Esophagus muscularis mucosa (tissue), 4 donors: Measurements from ENCODE around the gene PLPP6.

Experiments
- EP300 ChIP-seq: sonication (generic); formaldehyde crosslinking; IDR thresholded peaks from one replicate; pipeline ENCODE4 v1.6.1; 2017; ENCODE audit warnings: antibody characterized with exemption
- POLR2A ChIP-seq: fragments of 450-650 bp; IDR thresholded peaks from one replicate; pipeline ENCODE4 v1.6.1; 2017; ENCODE audit warnings: antibody characterized with exemption, moderate library complexity, mild to moderate bottlenecking, low read depth
- TF ChIP-seq, protein P1 (sequence below), 3 experiments: fragments of 200-600 bp in 2 of 3; fragments of 450-650 bp in 1 of 3; sonication (generic) in 2 of 3; IDR thresholded peaks; one replicate each; pipeline ENCODE4 v1.5.1; 2017 to 2019; ENCODE audit warnings: antibody characterized with exemption in 3 of 3, mild to moderate bottlenecking in 2 of 3, moderate library complexity in 1 of 3

DNA sequence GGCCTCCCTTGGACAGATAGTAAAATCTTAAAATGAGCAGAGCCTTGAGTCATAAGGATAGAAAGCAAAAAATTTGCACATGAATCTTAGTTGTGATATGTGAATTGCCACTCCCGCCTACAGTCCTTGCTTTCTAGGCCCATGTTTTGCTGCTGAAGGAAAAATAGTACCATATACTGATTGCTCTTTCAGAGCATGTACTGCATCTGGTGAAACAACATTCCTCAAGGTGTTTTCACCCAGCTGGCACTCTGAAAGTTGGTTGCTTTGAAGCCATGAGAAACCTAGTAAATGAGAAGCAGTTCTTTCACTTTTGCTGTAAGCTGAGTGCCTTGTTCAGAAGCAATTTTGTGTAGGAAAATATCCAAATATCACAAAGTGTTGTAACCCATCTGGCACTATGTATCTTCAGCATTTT lies 27.6 kb downstream of the PLPP6 start:
- TF ChIP-seq, protein P1, sequence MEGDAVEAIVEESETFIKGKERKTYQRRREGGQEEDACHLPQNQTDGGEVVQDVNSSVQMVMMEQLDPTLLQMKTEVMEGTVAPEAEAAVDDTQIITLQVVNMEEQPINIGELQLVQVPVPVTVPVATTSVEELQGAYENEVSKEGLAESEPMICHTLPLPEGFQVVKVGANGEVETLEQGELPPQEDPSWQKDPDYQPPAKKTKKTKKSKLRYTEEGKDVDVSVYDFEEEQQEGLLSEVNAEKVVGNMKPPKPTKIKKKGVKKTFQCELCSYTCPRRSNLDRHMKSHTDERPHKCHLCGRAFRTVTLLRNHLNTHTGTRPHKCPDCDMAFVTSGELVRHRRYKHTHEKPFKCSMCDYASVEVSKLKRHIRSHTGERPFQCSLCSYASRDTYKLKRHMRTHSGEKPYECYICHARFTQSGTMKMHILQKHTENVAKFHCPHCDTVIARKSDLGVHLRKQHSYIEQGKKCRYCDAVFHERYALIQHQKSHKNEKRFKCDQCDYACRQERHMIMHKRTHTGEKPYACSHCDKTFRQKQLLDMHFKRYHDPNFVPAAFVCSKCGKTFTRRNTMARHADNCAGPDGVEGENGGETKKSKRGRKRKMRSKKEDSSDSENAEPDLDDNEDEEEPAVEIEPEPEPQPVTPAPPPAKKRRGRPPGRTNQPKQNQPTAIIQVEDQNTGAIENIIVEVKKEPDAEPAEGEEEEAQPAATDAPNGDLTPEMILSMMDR (IDR thresholded peaks at IDR 0.05), result no peak
- no peak for TF ChIP-seq POLR2A
- no peak for TF ChIP-seq EP300
